Psoas muscle (tissue), 8 donors: ENCODE measurements around the gene XG. TPM values are rescaled to one million over a fixed set of nuclear protein-coding genes. Genes with fewer than 3 reads are reported as not detected.

Experiments used
- ATAC-seq, 4 donors: fragments of 200-7000 bp; cut with Tn5 transposase; one replicate each; pipeline ENCODE4 v1.9.1; 2020; ENCODE audit warnings: moderate library complexity in 3 of 4, mild to moderate bottlenecking in 2 of 4
- DNase-seq, 2 donors: peaks; one replicate each; pipeline ENCODE4 v3.0.0-alpha.2; 2020
- H3K27ac ChIP-seq: fragments of 200-600 bp; one replicate; pipeline ENCODE4 v1.8.0; 2022
- H3K27me3 ChIP-seq, 3 donors: fragments of 200-600 bp in 1 of 3; one replicate each; pipeline versions ENCODE4 v1.6.1 to v1.8.0; 2013 to 2022; ENCODE audit warnings: low read length in 2 of 3, mild to moderate bottlenecking in 2 of 3, moderate library complexity in 1 of 3; ENCODE audit not compliant: insufficient read depth in 3 of 3
- H3K36me3 ChIP-seq, 2 donors: fragments of 200-600 bp in 1 of 2; one replicate each; pipeline versions ENCODE4 v1.6.1 to v1.8.0; 2013 to 2022; ENCODE audit warnings: low read depth in 1 of 2, mild to moderate bottlenecking in 1 of 2, moderate library complexity in 1 of 2; ENCODE audit not compliant: insufficient read depth in 1 of 2
- H3K4me1 ChIP-seq: fragments of 200-600 bp; one replicate; pipeline ENCODE4 v1.8.0; 2022
- H3K4me3 ChIP-seq: fragments of 200-600 bp; one replicate; pipeline ENCODE4 v1.8.0; 2022; ENCODE audit warnings: mild to moderate bottlenecking
- H3K9me3 ChIP-seq: fragments of 200-600 bp; one replicate; pipeline ENCODE4 v1.8.0; 2022
- WGBS, 3 donors: extraction: QIAGEN DNeasy Blood & Tissue Kit; methylation state at CpG; one replicate each; pipeline versions ENCODE4 v1.1.6 to v1.1.7; 2013; 5-methylcytosine and 5-hydroxymethylcytosine counted together
- intact Hi-C, 2 donors: fragments of 100-400 bp; cut with DNase I; formaldehyde crosslinking; loops; one replicate each; pipeline versions ENCODE4 v1.11.0 to v1.14.2; 2022
- polyA plus RNA-seq, 3 donors: library from polyadenylated mRNA; stranded (reverse); fragments of 200-250 nt; gene quantifications; one replicate each; pipeline ENCODE4 v1.2.3, GENCODE V29; 2013
- total RNA-seq, 4 donors: library from RNA; stranded (reverse); fragmentation: NEBNext Ultra II Directional in 2 of 4; extraction: Animal tissue kit (Norgen Biotek cat#: 25700) in 2 of 4; gene quantifications; one replicate each; pipeline versions ENCODE4 v1.2.1 to v1.2.4, GENCODE V29; 2021 to 2023
- TF ChIP-seq, protein P1 (sequence below): fragments of 200-600 bp; IDR thresholded peaks from one replicate; pipeline ENCODE4 v1.8.0; 2022; ENCODE audit warnings: antibody characterized with exemption
- donor health status: healthy with polysubstance abuse.
- donor health status: DM: no; HTN: no; CAD: no; lungs with moderate emphysema.
- donor health status: Bipolar disorder and iron deficiency.
- donor health status: healthy.
- donor health status: DM: yes; HTN: yes; CAD: no.
- donor health status: DM: no; HTN: no; CAD: no.
- donor health status: DM: no; HTN: no; CAD: no.
- donor health status: DM: yes; HTN: yes; CAD: no.

XG gene
- total and polyA plus RNA-seq, 7 donors, result 0.29 to 3.5 (median 0.52) TPM

GRCh38 chrX:2840961-2841360 lies 89.1 kb downstream of the XG start:
- WGBS, 3 donors, result 89 to 97% (median 95%) methylated on average over 1 of the region's 1 CpG
- intact Hi-C loops, result no loop called here
- no peaks in the 10 kb centered on the region for H3K36me3 ChIP-seq
- no peaks in the 10 kb centered on the region for H3K27me3 ChIP-seq
- no peaks in the 10 kb centered on the region for H3K4me1 ChIP-seq
- DNase-seq (no peak), ATAC-seq (no peak)
- H3K27ac ChIP-seq, result no peak overlapping the region
- TF ChIP-seq, protein P1, sequence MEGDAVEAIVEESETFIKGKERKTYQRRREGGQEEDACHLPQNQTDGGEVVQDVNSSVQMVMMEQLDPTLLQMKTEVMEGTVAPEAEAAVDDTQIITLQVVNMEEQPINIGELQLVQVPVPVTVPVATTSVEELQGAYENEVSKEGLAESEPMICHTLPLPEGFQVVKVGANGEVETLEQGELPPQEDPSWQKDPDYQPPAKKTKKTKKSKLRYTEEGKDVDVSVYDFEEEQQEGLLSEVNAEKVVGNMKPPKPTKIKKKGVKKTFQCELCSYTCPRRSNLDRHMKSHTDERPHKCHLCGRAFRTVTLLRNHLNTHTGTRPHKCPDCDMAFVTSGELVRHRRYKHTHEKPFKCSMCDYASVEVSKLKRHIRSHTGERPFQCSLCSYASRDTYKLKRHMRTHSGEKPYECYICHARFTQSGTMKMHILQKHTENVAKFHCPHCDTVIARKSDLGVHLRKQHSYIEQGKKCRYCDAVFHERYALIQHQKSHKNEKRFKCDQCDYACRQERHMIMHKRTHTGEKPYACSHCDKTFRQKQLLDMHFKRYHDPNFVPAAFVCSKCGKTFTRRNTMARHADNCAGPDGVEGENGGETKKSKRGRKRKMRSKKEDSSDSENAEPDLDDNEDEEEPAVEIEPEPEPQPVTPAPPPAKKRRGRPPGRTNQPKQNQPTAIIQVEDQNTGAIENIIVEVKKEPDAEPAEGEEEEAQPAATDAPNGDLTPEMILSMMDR, result no peak
- no peak overlapping the region for H3K4me3 ChIP-seq
- H3K9me3 ChIP-seq, result peaks cover 4% of the 10 kb centered on the region

- TF ChIP-seq, protein P1, result no peak
- Histone ChIP-seq H3K4me3 (no peak overlapping the region), H3K9me3 (peaks cover 4% of the 10 kb centered on the region), H3K27ac (no peak overlapping the region), H3K36me3 (no peaks in the 10 kb centered on the region), H3K4me1 (no peaks in the 10 kb centered on the region), H3K27me3 (no peaks in the 10 kb centered on the region)
- intact Hi-C loops, result no loop called here
- ATAC-seq, result no peak
- WGBS, 3 donors, result 59 to 77% (median 77%) methylated on average over 8 to 9 of the region's 9 CpGs
- no peak for DNase-seq
Measured at GRCh38 chrX:2841537-2841936, 89.7 kb downstream of the XG start.

GRCh38 chrX:2846992-2847391 lies 95.2 kb downstream of the XG start:
- no peaks in the 10 kb centered on the region for H3K36me3 ChIP-seq
- no peaks in the 10 kb centered on the region for H3K9me3 ChIP-seq
- ATAC-seq, result no peak
- H3K4me3 ChIP-seq, result no peak overlapping the region
- DNase-seq, result no peak
- H3K27me3 ChIP-seq, result no peaks in the 10 kb centered on the region
- TF ChIP-seq, protein P1, result no peak
- no peak overlapping the region for H3K27ac ChIP-seq
- intact Hi-C loops, result no loop called here
- H3K4me1 ChIP-seq, result no peaks in the 10 kb centered on the region

DNA sequence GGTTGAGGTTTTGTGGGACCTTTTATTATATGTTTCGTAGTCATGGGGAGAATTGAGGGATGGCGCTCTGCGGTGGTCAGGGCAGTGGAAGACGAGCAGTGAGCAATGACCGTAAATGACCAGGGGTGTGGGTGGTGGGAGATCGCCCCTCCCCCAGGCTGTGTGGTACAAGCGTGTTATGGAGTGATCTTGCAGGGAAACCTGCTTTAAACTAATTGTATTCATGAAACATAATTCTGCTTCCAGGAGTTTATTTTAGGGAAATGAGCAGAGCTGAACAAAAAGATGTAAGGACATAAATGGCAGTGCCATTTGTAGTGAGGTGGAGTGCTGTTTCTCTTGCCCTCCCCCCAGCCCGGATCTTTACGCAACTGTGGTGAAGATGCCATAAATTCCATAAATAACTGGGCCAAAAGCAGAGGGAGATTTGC lies 97.0 kb downstream of the XG start:
- no peak overlapping the region for H3K4me3 ChIP-seq
- H3K9me3 ChIP-seq, result no peaks in the 10 kb centered on the region
- no peaks in the 10 kb centered on the region for H3K4me1 ChIP-seq
- no peak for DNase-seq
- TF ChIP-seq, protein P1, result no peak
- H3K36me3 ChIP-seq, result no peaks in the 10 kb centered on the region
- intact Hi-C loops, result no loop called here
- H3K27me3 ChIP-seq, result no peaks in the 10 kb centered on the region
- WGBS, 3 donors, result 36 to 49% (median 44%) methylated on average over 9 of the region's 9 CpGs
- no peak overlapping the region for H3K27ac ChIP-seq
- no peak for ATAC-seq

DNA sequence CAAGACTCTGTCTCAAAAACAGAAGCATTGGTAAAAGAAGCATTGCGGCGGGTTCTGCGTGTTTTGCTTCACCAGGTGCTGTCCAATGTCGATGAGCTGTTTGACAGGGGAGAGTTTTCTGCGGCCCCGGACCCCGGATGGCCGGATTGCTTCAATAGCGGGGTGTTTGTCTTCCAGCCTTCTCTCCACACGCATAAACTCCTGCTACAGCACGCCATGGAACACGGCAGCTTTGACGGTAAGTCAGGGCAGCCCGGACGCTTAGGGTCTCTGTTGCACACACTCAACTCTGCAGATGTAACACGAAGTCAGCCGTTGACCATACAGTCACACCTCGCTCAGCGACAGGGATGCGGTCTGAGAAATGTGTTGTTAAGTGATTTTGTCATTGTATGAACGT lies 103.1 kb downstream of the XG start:
- 95 to 97% (median 97%) methylated on average over 21 of the region's 21 CpGs for WGBS, 3 donors
- no peaks in the 10 kb centered on the region for H3K4me1 ChIP-seq
- TF ChIP-seq, protein P1, result no peak
- intact Hi-C loops, result loop anchor here in 1 of 2 donors (1.0 kb wide), 1 partner anchor 32 kb away; no protein-coding TSS in a partner anchor
- no peaks in the 10 kb centered on the region for H3K9me3 ChIP-seq
- DNase-seq, result no peak
- no peak overlapping the region for H3K4me3 ChIP-seq
- no peak for ATAC-seq
- H3K27ac ChIP-seq, result no peak overlapping the region
- no peaks in the 10 kb centered on the region for H3K36me3 ChIP-seq
- H3K27me3 ChIP-seq, result no peaks in the 10 kb centered on the region
